ENCODE results near the gene ZNF25. TPM values are rescaled to one million over a fixed set of nuclear protein-coding genes. Genes with fewer than 3 reads are reported as not detected.
"Not testable (repeated sequence)": the region's sequence is repeated elsewhere in the genome, so short reads cannot be mapped to it uniquely, and the experiment has no call there.

The ZNF25 gene
- 10 to 100 TPM; 10.8 to 14.2 (median 13.9) TPM for polyA plus RNA-seq (ENCODE audit: insufficient read length in 3 of 3)
- long read RNA-seq, donor 1: 0 reads
- long read RNA-seq, donor 2: 0 reads
- long read RNA-seq, donor 3, full-length matches to known transcripts: 1 of 1 reads
- long read RNA-seq, donor 3, partial matches to known transcripts: 0 of 1 reads
- long read RNA-seq, donor 3, other reads (novel, unspliced or antisense): 0 of 1 reads
- long read RNA-seq, donor 4, full-length matches to known transcripts: 1 of 1 reads
- long read RNA-seq, donor 4, partial matches to known transcripts: 0 of 1 reads
- long read RNA-seq, donor 4, other reads (novel, unspliced or antisense): 0 of 1 reads
- long read RNA-seq, donor 5: 0 reads
- long read RNA-seq, donor 6, full-length matches to known transcripts: 2 of 2 reads
- long read RNA-seq, donor 6, partial matches to known transcripts: 0 of 2 reads
- long read RNA-seq, donor 6, other reads (novel, unspliced or antisense): 0 of 2 reads
- long read RNA-seq, donor 7, full-length matches to known transcripts: 3 of 16 reads
- long read RNA-seq, donor 7, partial matches to known transcripts: 13 of 16 reads
- long read RNA-seq, donor 7, other reads (novel, unspliced or antisense): 0 of 16 reads
- long read RNA-seq, donor 8, full-length matches to known transcripts: 1 of 42 reads
- long read RNA-seq, donor 8, partial matches to known transcripts: 29 of 42 reads
- long read RNA-seq, donor 8, other reads (novel, unspliced or antisense): 12 of 42 reads
- long read RNA-seq, donor 9, full-length matches to known transcripts: 2 of 2 reads
- long read RNA-seq, donor 9, partial matches to known transcripts: 0 of 2 reads
- long read RNA-seq, donor 9, other reads (novel, unspliced or antisense): 0 of 2 reads
- long read RNA-seq, donor 10: 0 reads
- long read RNA-seq, donor 11, full-length matches to known transcripts: 1 of 7 reads
- long read RNA-seq, donor 11, partial matches to known transcripts: 0 of 7 reads
- long read RNA-seq, donor 11, other reads (novel, unspliced or antisense): 6 of 7 reads
- long read RNA-seq, donor 12, full-length matches to known transcripts: 1 of 1 reads
- long read RNA-seq, donor 12, partial matches to known transcripts: 0 of 1 reads
- long read RNA-seq, donor 12, other reads (novel, unspliced or antisense): 0 of 1 reads
- long read RNA-seq, donor 13: 0 reads
- long read RNA-seq, donor 14, full-length matches to known transcripts: 1 of 1 reads
- long read RNA-seq, donor 14, partial matches to known transcripts: 0 of 1 reads
- long read RNA-seq, donor 14, other reads (novel, unspliced or antisense): 0 of 1 reads
- long read RNA-seq, donor 15, full-length matches to known transcripts: 1 of 1 reads
- long read RNA-seq, donor 15, partial matches to known transcripts: 0 of 1 reads
- long read RNA-seq, donor 15, other reads (novel, unspliced or antisense): 0 of 1 reads
- long read RNA-seq, donor 16, full-length matches to known transcripts: 3 of 3 reads
- long read RNA-seq, donor 16, partial matches to known transcripts: 0 of 3 reads
- long read RNA-seq, donor 16, other reads (novel, unspliced or antisense): 0 of 3 reads

DNA sequence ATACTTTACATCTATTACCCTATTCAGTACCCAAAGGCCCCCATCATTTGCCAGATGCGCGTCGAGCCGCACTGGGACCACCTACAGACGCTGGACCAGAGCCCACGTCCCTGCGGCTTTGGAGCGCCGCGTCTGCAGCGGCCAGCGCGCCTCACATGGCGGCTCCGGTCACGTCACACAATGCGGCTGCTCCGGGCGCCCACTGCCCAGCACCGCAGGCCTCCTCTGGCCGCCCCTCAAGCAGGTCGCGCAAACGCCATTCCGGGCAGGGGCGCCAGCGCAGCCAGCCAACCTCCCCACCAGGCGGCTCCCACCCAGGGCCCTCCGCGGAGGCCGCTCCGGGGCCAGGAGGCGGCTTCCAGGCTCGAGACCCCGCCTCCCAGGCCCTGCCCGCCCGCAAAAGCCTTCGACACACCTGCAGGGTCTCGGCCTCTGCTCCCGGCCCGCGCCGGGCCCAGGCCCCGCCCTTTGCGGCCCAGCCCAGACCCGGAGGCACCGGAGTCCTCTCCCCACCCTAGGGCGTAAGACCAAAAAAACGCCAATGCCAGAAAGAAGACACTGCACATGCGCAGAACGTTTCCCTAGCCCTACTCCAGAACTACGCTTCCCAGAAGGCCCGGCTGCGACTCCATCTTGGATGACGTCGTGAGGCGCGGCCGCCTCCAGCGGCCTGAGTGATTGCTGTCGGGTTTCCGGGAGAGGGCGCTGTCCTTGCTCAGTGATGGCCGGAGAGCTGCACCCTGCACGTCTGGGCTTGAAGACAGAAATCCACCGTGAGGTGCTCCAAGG is at the start of gene ZNF25:
ZNF25 (minus strand) TSS at position 557 of the 789 bp plus-strand sequence. CDS start 4,925 bp downstream, outside the sequence.
- DNase-seq (ENCODE audit: extremely low read depth in 1 of 11, low read depth in 9 of 11, low spot score in 4 of 11): peak; percentile 94 to 99 (median 98)

- DNase-seq (ENCODE audit: extremely low read depth in 1 of 11, low read depth in 9 of 11, low spot score in 4 of 11): no peak
These were observed 48.8 kb upstream of the ZNF25 start for GRCh38 chr10:38025283-38025682.

DNA sequence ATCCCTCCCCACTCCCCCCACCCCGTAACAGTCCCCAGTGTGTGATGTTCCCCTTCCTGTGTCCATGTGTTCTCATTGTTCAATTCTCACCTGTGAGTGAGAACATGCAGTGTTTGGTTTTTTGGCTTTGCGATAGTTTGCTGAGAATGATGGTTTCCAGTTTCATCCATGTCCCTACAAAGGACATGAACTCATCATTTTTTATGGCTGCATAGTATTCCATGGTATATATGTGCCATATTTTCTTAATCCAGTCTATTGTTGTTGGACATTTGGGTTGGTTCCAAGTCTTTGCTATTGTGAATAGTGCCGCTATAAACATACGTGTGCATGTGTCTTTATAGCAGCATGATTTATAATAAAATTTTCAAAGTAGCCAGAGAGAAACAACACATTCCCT is 42.7 kb upstream of the ZNF25 start:
- DNase-seq (ENCODE audit: extremely low read depth in 1 of 11, low read depth in 9 of 11, low spot score in 4 of 11): not testable (repeated sequence)

DNA sequence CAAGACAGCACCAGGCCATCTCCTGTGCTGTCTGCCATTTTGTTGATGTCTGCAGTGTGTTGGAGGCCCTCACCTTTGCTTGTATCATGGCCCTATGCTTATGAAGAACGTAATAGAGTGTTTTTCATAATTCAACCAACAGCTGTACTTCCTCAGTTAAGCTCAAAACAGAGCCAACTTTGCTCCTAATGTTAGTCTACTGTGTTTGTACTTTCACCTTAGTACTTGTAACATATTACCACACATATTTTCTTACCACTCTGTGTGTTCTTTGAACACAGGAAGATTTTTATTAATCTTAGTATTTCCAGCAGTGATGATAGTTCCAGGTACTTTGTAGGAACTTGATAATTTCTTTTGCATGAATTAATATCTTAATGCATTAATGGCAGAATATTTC is 39.9 kb upstream of the ZNF25 start:
- DNase-seq (ENCODE audit: extremely low read depth in 1 of 11, low read depth in 9 of 11, low spot score in 4 of 11): no peak

- peak; percentile 80 to 92 (median 87) for DNase-seq (ENCODE audit: extremely low read depth in 1 of 11, low read depth in 9 of 11, low spot score in 4 of 11)
These were observed 33.9 kb upstream of the ZNF25 start, which contains the start of gene ZNF33A for GRCh38 chr10:38010119-38010903. Gene ZNF33A, plus strand, starts transcription at chr10:38010675. Its CDS starts 1,667 bp downstream, at chr10:38012342.

GRCh38 chr10:38007991-38008390 is 31.5 kb upstream of the ZNF25 start:
- no peak for DNase-seq (ENCODE audit: extremely low read depth in 1 of 11, low read depth in 9 of 11, low spot score in 4 of 11)

DNA sequence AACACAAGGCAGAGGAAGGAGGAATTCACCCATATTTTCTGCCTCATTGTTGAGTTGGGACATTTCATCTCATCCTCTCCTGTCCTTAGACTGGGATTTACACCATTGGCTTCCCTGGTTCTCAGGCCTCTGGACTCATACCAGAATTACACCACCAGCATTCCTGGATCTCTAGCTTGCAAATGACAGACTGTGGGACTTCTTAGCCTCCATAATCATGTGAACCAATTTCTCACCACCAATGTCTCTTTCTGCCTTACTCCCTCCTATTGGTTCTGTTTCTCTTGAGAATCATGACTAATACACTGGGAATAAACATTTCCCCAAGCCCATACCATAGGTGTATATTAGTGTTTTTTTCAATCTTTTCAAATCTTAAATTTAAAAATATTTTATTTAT is 31.1 kb upstream of the ZNF25 start:
- DNase-seq (ENCODE audit: extremely low read depth in 1 of 11, low read depth in 9 of 11, low spot score in 4 of 11): no peak

GRCh38 chr10:38003588-38003987 is 27.1 kb upstream of the ZNF25 start:
- DNase-seq (ENCODE audit: extremely low read depth in 1 of 11, low read depth in 9 of 11, low spot score in 4 of 11): no peak

- no peak for DNase-seq (ENCODE audit: extremely low read depth in 1 of 11, low read depth in 9 of 11, low spot score in 4 of 11)
These were observed 26.6 kb upstream of the ZNF25 start for GRCh38 chr10:38003026-38003425.

GRCh38 chr10:38000474-38000873 is 24.0 kb upstream of the ZNF25 start:
- not testable (repeated sequence) for DNase-seq (ENCODE audit: extremely low read depth in 1 of 11, low read depth in 9 of 11, low spot score in 4 of 11)

DNA sequence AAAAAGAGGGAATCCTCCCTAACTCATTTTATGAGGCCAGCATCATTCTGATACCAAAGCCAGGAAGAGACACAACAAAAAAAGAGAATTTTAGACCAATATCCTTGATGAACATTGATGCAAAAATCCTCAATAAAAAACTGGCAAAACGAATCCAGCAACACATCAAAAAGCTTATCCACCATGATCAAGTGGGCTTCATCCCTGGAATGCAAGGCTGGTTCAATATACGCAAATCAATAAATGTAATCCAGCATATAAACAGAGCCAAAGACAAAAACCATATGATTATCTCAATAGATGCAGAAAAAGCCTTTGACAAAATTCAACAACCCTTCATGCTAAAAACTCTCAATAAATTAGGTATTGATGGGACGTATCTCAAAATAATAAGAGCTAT is 22.5 kb upstream of the ZNF25 start:
- not testable (repeated sequence) for DNase-seq (ENCODE audit: extremely low read depth in 1 of 11, low read depth in 9 of 11, low spot score in 4 of 11)

GRCh38 chr10:37992083-37992482 is 15.6 kb upstream of the ZNF25 start:
- no peak for DNase-seq (ENCODE audit: extremely low read depth in 1 of 11, low read depth in 9 of 11, low spot score in 4 of 11)

DNA sequence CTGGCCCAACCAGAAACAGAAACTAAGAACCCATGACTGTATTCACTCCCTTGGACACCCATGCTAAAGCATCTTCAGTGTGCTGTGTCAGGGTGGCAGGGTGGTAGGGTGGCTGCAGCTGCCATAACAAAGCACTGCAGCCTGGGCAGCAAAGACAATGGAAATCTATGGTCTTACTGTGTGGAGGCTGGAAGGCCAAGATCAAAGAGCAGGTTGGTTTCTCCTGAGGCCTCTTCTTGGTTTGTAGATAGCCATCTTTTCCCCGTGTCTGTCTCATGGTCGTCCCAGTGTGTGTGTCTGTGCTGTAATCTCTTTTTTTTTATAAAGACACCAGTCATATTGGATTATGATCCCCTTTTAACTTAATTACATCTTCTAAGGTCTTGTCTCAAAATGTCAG is 15.2 kb upstream of the ZNF25 start:
- no peak for DNase-seq (ENCODE audit: extremely low read depth in 1 of 11, low read depth in 9 of 11, low spot score in 4 of 11)

- DNase-seq (ENCODE audit: extremely low read depth in 1 of 11, low read depth in 9 of 11, low spot score in 4 of 11): no peak
These were observed 395 bp upstream of the ZNF25 start for GRCh38 chr10:37976880-37977203.

DNA sequence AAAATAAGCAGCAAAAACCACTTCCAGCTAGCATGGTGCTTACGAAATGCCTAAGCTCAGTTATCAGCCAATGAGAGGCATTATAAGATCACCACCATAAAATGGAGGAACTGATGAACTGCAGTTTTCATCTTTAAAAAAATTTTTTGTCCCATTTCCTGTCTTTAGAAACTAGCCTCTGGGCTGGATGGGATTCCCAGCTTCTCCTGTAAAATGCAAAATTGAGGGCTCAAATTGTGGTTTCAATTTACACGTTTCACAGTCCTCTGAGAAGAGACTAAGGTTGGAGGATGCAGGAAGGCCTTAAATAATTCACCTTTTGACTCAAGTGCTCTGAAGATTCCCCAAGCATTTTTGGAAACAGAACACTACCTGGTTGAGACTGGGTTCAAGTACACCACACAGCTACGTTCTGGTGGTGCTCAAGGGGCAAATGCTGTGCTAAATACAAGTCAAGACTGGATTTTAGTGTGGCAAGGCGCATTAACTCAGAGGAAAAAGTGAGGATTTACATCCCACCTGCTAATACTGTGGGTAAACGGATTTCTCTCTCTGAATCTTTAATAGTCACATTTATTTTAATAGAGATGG is 951 bp downstream of the ZNF25 start:
- peak in 5 of 11 donors; percentile 3 to 60 (median 21) for DNase-seq (ENCODE audit: extremely low read depth in 1 of 11, low read depth in 9 of 11, low spot score in 4 of 11)

DNA sequence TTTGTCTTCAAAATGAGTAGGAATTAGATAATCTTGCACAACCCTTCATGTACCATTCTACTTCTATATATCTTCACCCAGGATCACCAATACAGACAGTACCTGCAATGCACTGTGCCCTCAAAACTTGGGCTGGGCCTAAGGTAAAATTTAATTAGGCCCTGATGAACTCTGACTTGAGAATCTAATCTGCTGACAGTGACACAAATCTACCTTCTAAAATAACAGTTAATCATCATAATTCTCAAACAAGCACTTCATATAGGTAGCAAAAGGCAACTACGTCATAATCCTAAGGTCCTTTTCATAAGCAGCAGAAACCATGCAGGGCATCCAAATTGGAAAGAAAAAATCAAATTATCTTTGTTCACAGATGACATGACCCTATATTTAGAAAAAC is 4.1 kb downstream of the ZNF25 start:
- no peak for DNase-seq (ENCODE audit: extremely low read depth in 1 of 11, low read depth in 9 of 11, low spot score in 4 of 11)

- DNase-seq (ENCODE audit: extremely low read depth in 1 of 11, low read depth in 9 of 11, low spot score in 4 of 11): no peak
These were observed 11.4 kb downstream of the ZNF25 start for GRCh38 chr10:37965006-37965405.
